Measurements from ENCODE around the gene DNM3. TPM values are rescaled to one million over a fixed set of nuclear protein-coding genes. Genes with fewer than 3 reads are reported as not detected.

Gene DNM3
- total RNA-seq, 1 experiment from 2014 or later = 0.45 TPM

GRCh38 chr1:172399756-172400721 is 558.7 kb downstream of the DNM3 start:
- H3K4me2 ChIP-seq (ENCODE audit: low read depth, low read length, poor library complexity, severe bottlenecking) = no peak overlapping the region
- H3K4me3 ChIP-seq (ENCODE audit: low read length) = no peak overlapping the region
- H3K27me3 ChIP-seq (ENCODE audit: low read length) = no peaks in the 10 kb centered on the region
- H3K36me3 ChIP-seq (ENCODE audit: insufficient read depth, low read length) = no peaks in the 10 kb centered on the region
- H3K79me2 ChIP-seq (ENCODE audit: low read length) = no peaks in the 10 kb centered on the region
- no peaks in the 10 kb centered on the region for H3K9me2 ChIP-seq (replicated peaks; ENCODE audit: insufficient read depth, low read length)
- H2AFZ ChIP-seq (ENCODE audit: low read length) = no peak overlapping the region
- no peak for DNase-seq
- no peaks in the 10 kb centered on the region for H4K20me1 ChIP-seq (ENCODE audit: insufficient read depth, low read depth, low read length)
- H3K27ac ChIP-seq (ENCODE audit: low read length) = no peak overlapping the region
- H3K4me1 ChIP-seq (ENCODE audit: low read length) = no peaks in the 10 kb centered on the region
- no peaks in the 10 kb centered on the region for H3K9me3 ChIP-seq (ENCODE audit: low read length)
- H3K9ac ChIP-seq (ENCODE audit: low read length) = no peak overlapping the region

GRCh38 chr1:172400722-172401105 is 559.4 kb downstream of the DNM3 start:
- no peaks in the 10 kb centered on the region for H3K4me1 ChIP-seq (ENCODE audit: low read length)
- no peak overlapping the region for H2AFZ ChIP-seq (ENCODE audit: low read length)
- H3K27ac ChIP-seq (ENCODE audit: low read length) = no peak overlapping the region
- no peaks in the 10 kb centered on the region for H4K20me1 ChIP-seq (ENCODE audit: insufficient read depth, low read depth, low read length)
- H3K9me3 ChIP-seq (ENCODE audit: low read length) = no peaks in the 10 kb centered on the region
- H3K79me2 ChIP-seq (ENCODE audit: low read length) = no peaks in the 10 kb centered on the region
- no peaks in the 10 kb centered on the region for H3K9me2 ChIP-seq (replicated peaks; ENCODE audit: insufficient read depth, low read length)
- H3K9ac ChIP-seq (ENCODE audit: low read length) = no peak overlapping the region
- no peaks in the 10 kb centered on the region for H3K36me3 ChIP-seq (ENCODE audit: insufficient read depth, low read length)
- H3K4me2 ChIP-seq (ENCODE audit: low read depth, low read length, poor library complexity, severe bottlenecking) = no peak overlapping the region
- H3K4me3 ChIP-seq (ENCODE audit: low read length) = no peak overlapping the region
- H3K27me3 ChIP-seq (ENCODE audit: low read length) = no peaks in the 10 kb centered on the region
- DNase-seq = no peak

- H3K4me2 ChIP-seq (ENCODE audit: low read depth, low read length, poor library complexity, severe bottlenecking) = no peak overlapping the region
- no peaks in the 10 kb centered on the region for H3K27me3 ChIP-seq (ENCODE audit: low read length)
- no peaks in the 10 kb centered on the region for H3K36me3 ChIP-seq (ENCODE audit: insufficient read depth, low read length)
- no peaks in the 10 kb centered on the region for H3K79me2 ChIP-seq (ENCODE audit: low read length)
- H3K9me2 ChIP-seq (replicated peaks; ENCODE audit: insufficient read depth, low read length) = no peaks in the 10 kb centered on the region
- H3K9ac ChIP-seq (ENCODE audit: low read length) = no peak overlapping the region
- H3K9me3 ChIP-seq (ENCODE audit: low read length) = no peaks in the 10 kb centered on the region
- no peak overlapping the region for H2AFZ ChIP-seq (ENCODE audit: low read length)
- no peak overlapping the region for H3K4me3 ChIP-seq (ENCODE audit: low read length)
- H3K4me1 ChIP-seq (ENCODE audit: low read length) = no peaks in the 10 kb centered on the region
- H3K27ac ChIP-seq (ENCODE audit: low read length) = no peak overlapping the region
- no peaks in the 10 kb centered on the region for H4K20me1 ChIP-seq (ENCODE audit: insufficient read depth, low read depth, low read length)
- DNase-seq = no peak
Measured at GRCh38 chr1:172401477-172401876, 560.2 kb downstream of the DNM3 start.

GRCh38 chr1:172401892-172402291 is 560.6 kb downstream of the DNM3 start:
- no peak overlapping the region for H2AFZ ChIP-seq (ENCODE audit: low read length)
- no peak overlapping the region for H3K4me3 ChIP-seq (ENCODE audit: low read length)
- no peaks in the 10 kb centered on the region for H3K9me2 ChIP-seq (replicated peaks; ENCODE audit: insufficient read depth, low read length)
- no peaks in the 10 kb centered on the region for H3K4me1 ChIP-seq (ENCODE audit: low read length)
- no peaks in the 10 kb centered on the region for H4K20me1 ChIP-seq (ENCODE audit: insufficient read depth, low read depth, low read length)
- no peak overlapping the region for H3K27ac ChIP-seq (ENCODE audit: low read length)
- no peak overlapping the region for H3K4me2 ChIP-seq (ENCODE audit: low read depth, low read length, poor library complexity, severe bottlenecking)
- H3K36me3 ChIP-seq (ENCODE audit: insufficient read depth, low read length) = no peaks in the 10 kb centered on the region
- H3K79me2 ChIP-seq (ENCODE audit: low read length) = no peaks in the 10 kb centered on the region
- H3K9me3 ChIP-seq (ENCODE audit: low read length) = no peaks in the 10 kb centered on the region
- no peak overlapping the region for H3K9ac ChIP-seq (ENCODE audit: low read length)
- peak; percentile 53 for DNase-seq
- no peaks in the 10 kb centered on the region for H3K27me3 ChIP-seq (ENCODE audit: low read length)

- Histone ChIP-seq H3K4me1 (ENCODE audit: low read length) (no peaks in the 10 kb centered on the region), H2AFZ (ENCODE audit: low read length) (no peak overlapping the region), H3K9ac (ENCODE audit: low read length) (no peak overlapping the region), H3K79me2 (ENCODE audit: low read length) (no peaks in the 10 kb centered on the region), H3K27ac (ENCODE audit: low read length) (no peak overlapping the region), H3K4me2 (ENCODE audit: low read depth, low read length, poor library complexity, severe bottlenecking) (no peak overlapping the region), H3K27me3 (ENCODE audit: low read length) (no peaks in the 10 kb centered on the region), H3K36me3 (ENCODE audit: insufficient read depth, low read length) (no peaks in the 10 kb centered on the region), H3K4me3 (ENCODE audit: low read length) (no peak overlapping the region), H3K9me2 (replicated peaks; ENCODE audit: insufficient read depth, low read length) (no peaks in the 10 kb centered on the region), H4K20me1 (ENCODE audit: insufficient read depth, low read depth, low read length) (no peaks in the 10 kb centered on the region), H3K9me3 (ENCODE audit: low read length) (no peaks in the 10 kb centered on the region)
- DNase-seq = no peak
Measured at GRCh38 chr1:172402878-172403569, 561.7 kb downstream of the DNM3 start.

GRCh38 chr1:172404121-172404520 is 562.8 kb downstream of the DNM3 start:
- no peak overlapping the region for H3K4me3 ChIP-seq (ENCODE audit: low read length)
- no peak overlapping the region for H2AFZ ChIP-seq (ENCODE audit: low read length)
- no peaks in the 10 kb centered on the region for H3K9me2 ChIP-seq (replicated peaks; ENCODE audit: insufficient read depth, low read length)
- no peak for DNase-seq
- no peak overlapping the region for H3K27ac ChIP-seq (ENCODE audit: low read length)
- no peak overlapping the region for H3K4me2 ChIP-seq (ENCODE audit: low read depth, low read length, poor library complexity, severe bottlenecking)
- H3K79me2 ChIP-seq (ENCODE audit: low read length) = no peaks in the 10 kb centered on the region
- H3K9ac ChIP-seq (ENCODE audit: low read length) = no peak overlapping the region
- H3K36me3 ChIP-seq (ENCODE audit: insufficient read depth, low read length) = no peaks in the 10 kb centered on the region
- H4K20me1 ChIP-seq (ENCODE audit: insufficient read depth, low read depth, low read length) = no peaks in the 10 kb centered on the region
- no peaks in the 10 kb centered on the region for H3K27me3 ChIP-seq (ENCODE audit: low read length)
- H3K4me1 ChIP-seq (ENCODE audit: low read length) = no peaks in the 10 kb centered on the region
- H3K9me3 ChIP-seq (ENCODE audit: low read length) = no peaks in the 10 kb centered on the region

GRCh38 chr1:172405912-172406311 is 564.6 kb downstream of the DNM3 start:
- Histone ChIP-seq H2AFZ (ENCODE audit: low read length) (no peak overlapping the region), H3K9me3 (ENCODE audit: low read length) (no peaks in the 10 kb centered on the region), H3K36me3 (ENCODE audit: insufficient read depth, low read length) (no peaks in the 10 kb centered on the region), H3K27ac (ENCODE audit: low read length) (no peak overlapping the region), H3K79me2 (ENCODE audit: low read length) (no peaks in the 10 kb centered on the region), H3K27me3 (ENCODE audit: low read length) (no peaks in the 10 kb centered on the region), H3K4me1 (ENCODE audit: low read length) (no peaks in the 10 kb centered on the region), H3K9me2 (replicated peaks; ENCODE audit: insufficient read depth, low read length) (no peaks in the 10 kb centered on the region), H4K20me1 (ENCODE audit: insufficient read depth, low read depth, low read length) (no peaks in the 10 kb centered on the region), H3K4me2 (ENCODE audit: low read depth, low read length, poor library complexity, severe bottlenecking) (no peak overlapping the region), H3K4me3 (ENCODE audit: low read length) (no peak overlapping the region), H3K9ac (ENCODE audit: low read length) (no peak overlapping the region)
- DNase-seq = no peak

GRCh38 chr1:172406968-172407367 is 565.7 kb downstream of the DNM3 start:
- Histone ChIP-seq H3K4me1 (ENCODE audit: low read length) (no peaks in the 10 kb centered on the region), H3K36me3 (ENCODE audit: insufficient read depth, low read length) (no peaks in the 10 kb centered on the region), H2AFZ (ENCODE audit: low read length) (no peak overlapping the region), H3K4me2 (ENCODE audit: low read depth, low read length, poor library complexity, severe bottlenecking) (no peak overlapping the region), H3K4me3 (ENCODE audit: low read length) (no peak overlapping the region), H3K9ac (ENCODE audit: low read length) (no peak overlapping the region), H3K27ac (ENCODE audit: low read length) (no peak overlapping the region), H4K20me1 (ENCODE audit: insufficient read depth, low read depth, low read length) (no peaks in the 10 kb centered on the region), H3K79me2 (ENCODE audit: low read length) (no peaks in the 10 kb centered on the region), H3K9me2 (replicated peaks; ENCODE audit: insufficient read depth, low read length) (no peaks in the 10 kb centered on the region), H3K27me3 (ENCODE audit: low read length) (no peaks in the 10 kb centered on the region), H3K9me3 (ENCODE audit: low read length) (no peaks in the 10 kb centered on the region)
- no peak for DNase-seq
